H1 (cell line): Measurements from ENCODE around the gene TLE5. TPM values are rescaled to one million over a fixed set of nuclear protein-coding genes. Genes with fewer than 3 reads are reported as not detected.

Experiments used
- CTCF ChIA-PET: fragments of 300-600 bp; sonication (Branson Sonifier 250); formaldehyde crosslinking; loops from one replicate; lab custom pipeline; 2021; ENCODE audit not compliant: partially characterized antibody; lab: Charles Lee
- POLR2A ChIA-PET: fragments of 300-600 bp; sonication (Branson Sonifier 250); formaldehyde crosslinking; loops from one replicate; lab custom pipeline; 2021; ENCODE audit warnings: inconsistent platforms; ENCODE audit not compliant: partially characterized antibody; lab: Charles Lee
- DNase-seq, 2 experiments: peaks; one replicate each; pipeline versions ENCODE4 v3.0.0 to v3.0.0-alpha.2; 2010 to 2022; ENCODE audit warnings: low spot score in 2 of 2, low read depth in 1 of 2, mixed read lengths in 1 of 2
- FAIRE-seq: peaks from 2 replicates; lab custom pipeline; 2011; peaks lifted over from hg19 to GRCh38; lab: Jason Lieb, UNC
- H2AFZ ChIP-seq: 2 replicates; pipeline ENCODE4 v1.8.1; 2012; ENCODE audit warnings: low read length, inconsistent platforms
- H2AK5ac ChIP-seq: 2 replicates; pipeline ENCODE4 v1.6.1; 2013; ENCODE audit warnings: low read depth, low read length
- H2BK120ac ChIP-seq: replicated peaks from 2 replicates; pipeline ENCODE3; 2013; ENCODE audit warnings: low read depth, low read length, inconsistent platforms
- H2BK12ac ChIP-seq: 2 replicates; pipeline ENCODE4 v1.6.1; 2013; ENCODE audit warnings: low read depth, low read length
- H2BK15ac ChIP-seq: 2 replicates; pipeline ENCODE4 v1.6.1; 2013; ENCODE audit warnings: low read length
- H2BK20ac ChIP-seq: 2 replicates; pipeline ENCODE4 v1.6.1; 2013; ENCODE audit warnings: low read length
- H2BK5ac ChIP-seq: 2 replicates; pipeline ENCODE4 v1.6.1; 2013; ENCODE audit warnings: low read depth, low read length
- H3K14ac ChIP-seq: 2 replicates; pipeline ENCODE4 v1.6.1; 2013; ENCODE audit warnings: inconsistent platforms; ENCODE audit not compliant: insufficient read length
- H3K18ac ChIP-seq: 2 replicates; pipeline ENCODE4 v1.6.1; 2013; ENCODE audit warnings: low read length; ENCODE audit errors: extremely low read depth
- H3K23ac ChIP-seq: 2 replicates; pipeline ENCODE4 v1.6.1; 2013; ENCODE audit warnings: inconsistent platforms; ENCODE audit not compliant: insufficient read length
- H3K23me2 ChIP-seq: 2 replicates; pipeline ENCODE4 v1.6.1; 2013; ENCODE audit warnings: low read depth, low read length
- H3K27ac ChIP-seq: 2 replicates; pipeline ENCODE4 v1.6.1; 2011; ENCODE audit warnings: low read depth, low read length, inconsistent platforms
- H3K27me3 ChIP-seq, 4 experiments: replicated peaks in 1 of 4; 1 replicate in 1 of 4; 2 replicates in 3 of 4; pipeline versions ENCODE4 v1.6.1 to v1.8.1; 2011 to 2013; ENCODE audit warnings: low read length in 3 of 4, mild to moderate bottlenecking in 3 of 4, inconsistent platforms in 2 of 4, mixed read lengths in 2 of 4, moderate library complexity in 1 of 4; ENCODE audit not compliant: control insufficient read depth in 3 of 4, insufficient read depth in 3 of 4; ENCODE audit errors: extremely low read depth in 1 of 4
- H3K36me3 ChIP-seq, 4 experiments: 2 replicates each; pipeline versions ENCODE4 v1.6.1 to v1.8.1; 2011 to 2013; ENCODE audit warnings: mild to moderate bottlenecking in 4 of 4, low read length in 3 of 4, moderate library complexity in 2 of 4, control low read depth in 1 of 4, inconsistent platforms in 1 of 4; ENCODE audit not compliant: insufficient read depth in 4 of 4, control insufficient read depth in 2 of 4
- H3K4ac ChIP-seq: replicated peaks from 2 replicates; pipeline ENCODE3; 2013; ENCODE audit warnings: low read length, low read depth, mixed read lengths, inconsistent platforms; ENCODE audit not compliant: insufficient read length
- H3K4me1 ChIP-seq, 4 experiments: replicated peaks in 1 of 4; 1 replicate in 1 of 4; 2 replicates in 3 of 4; pipeline versions ENCODE4 v1.6.1 to v1.8.1; 2011 to 2013; ENCODE audit warnings: low read length in 3 of 4, inconsistent platforms in 2 of 4, mixed read lengths in 1 of 4; ENCODE audit not compliant: insufficient read depth in 4 of 4, control insufficient read depth in 3 of 4
- H3K4me2 ChIP-seq, 2 experiments: 2 replicates each; pipeline versions ENCODE4 v1.6.1 to v1.8.1; 2011 to 2013; ENCODE audit warnings: low read depth in 2 of 2, low read length in 2 of 2, control low read depth in 1 of 2, inconsistent platforms in 1 of 2, mild to moderate bottlenecking in 1 of 2; ENCODE audit not compliant: insufficient read depth in 1 of 2
- H3K4me3 ChIP-seq, 4 experiments: fragments of 200-600, 300-600 bp in 1 of 4; sonication (generic), shearing (Covaris generic), sonication (Bioruptor Twin) in 1 of 4; 2 replicates each; pipeline versions ENCODE4 v1.5.1 to v1.8.1; 2011 to 2016; ENCODE audit warnings: low read length in 4 of 4, low read depth in 3 of 4, control low read depth in 2 of 4, inconsistent platforms in 2 of 4, mild to moderate bottlenecking in 2 of 4, mixed read lengths in 1 of 4, moderate library complexity in 1 of 4; ENCODE audit not compliant: insufficient read depth in 2 of 4; ENCODE audit errors: extremely low read depth in 1 of 4
- H3K56ac ChIP-seq: replicated peaks from 2 replicates; pipeline ENCODE3; 2013; ENCODE audit warnings: low read depth, mild to moderate bottlenecking, mixed read lengths, low read length, inconsistent platforms; ENCODE audit not compliant: insufficient read length
- H3K79me1 ChIP-seq: 2 replicates; pipeline ENCODE4 v1.6.1; 2013; ENCODE audit warnings: low read depth, low read length, control low read depth
- H3K79me2 ChIP-seq, 2 experiments: 2 replicates each; pipeline versions ENCODE4 v1.6.1 to v1.8.1; 2012 to 2013; ENCODE audit warnings: low read length in 2 of 2, mild to moderate bottlenecking in 2 of 2, inconsistent platforms in 1 of 2; ENCODE audit not compliant: insufficient read depth in 2 of 2, control insufficient read depth in 1 of 2
- H3K9ac ChIP-seq, 4 experiments: replicated peaks in 1 of 4; 1 replicate in 1 of 4; 2 replicates in 3 of 4; pipeline versions ENCODE4 v1.6.1 to v1.8.1; 2011 to 2013; ENCODE audit warnings: low read depth in 3 of 4, low read length in 3 of 4, control low read depth in 2 of 4, mild to moderate bottlenecking in 2 of 4, moderate library complexity in 2 of 4, inconsistent platforms in 1 of 4; ENCODE audit errors: extremely low read depth in 1 of 4
- H3K9me3 ChIP-seq, 2 experiments: 2 replicates each; pipeline versions ENCODE4 v1.6.1 to v1.8.1; 2012 to 2013; ENCODE audit warnings: mild to moderate bottlenecking in 2 of 2, moderate library complexity in 2 of 2, control low read depth in 1 of 2, inconsistent platforms in 1 of 2, low read depth in 1 of 2, low read length in 1 of 2, mixed read lengths in 1 of 2; ENCODE audit not compliant: insufficient read depth in 2 of 2
- H4K20me1 ChIP-seq, 2 experiments: replicated peaks in 1 of 2; 2 replicates each; pipeline versions ENCODE3 to v1.8.1; 2011 to 2013; ENCODE audit warnings: inconsistent platforms in 2 of 2, low read length in 2 of 2, mild to moderate bottlenecking in 1 of 2; ENCODE audit not compliant: insufficient read depth in 2 of 2, control insufficient read depth in 1 of 2
- H4K5ac ChIP-seq: 2 replicates; pipeline ENCODE4 v1.6.1; 2013; ENCODE audit warnings: low read length, low read depth, mixed read lengths, inconsistent platforms; ENCODE audit not compliant: insufficient read length
- H4K8ac ChIP-seq: 2 replicates; pipeline ENCODE4 v1.8.0; 2013; ENCODE audit warnings: mild to moderate bottlenecking, moderate library complexity, low read length, inconsistent platforms; ENCODE audit not compliant: insufficient read depth; ENCODE audit errors: extremely low read depth
- H4K91ac ChIP-seq: replicated peaks from 2 replicates; pipeline ENCODE3; 2013; ENCODE audit warnings: low read length, mixed read lengths, inconsistent platforms; ENCODE audit not compliant: insufficient read length
- JUND ChIP-seq: IDR thresholded peaks from 2 replicates; pipeline ENCODE4 v1.6.1; 2011; ENCODE audit warnings: mild to moderate bottlenecking, improper control_type of control experiment, low read length
- KDM4A ChIP-seq: IDR thresholded peaks from one replicate; pipeline ENCODE4 v1.7.1; 2012; ENCODE audit warnings: low read depth, mild to moderate bottlenecking, moderate library complexity, low read length, inconsistent platforms; ENCODE audit not compliant: severe bottlenecking
- NANOG ChIP-seq: IDR thresholded peaks from 2 replicates; pipeline ENCODE4 v1.6.1; 2011; ENCODE audit warnings: low read length, low read depth, mild to moderate bottlenecking, inconsistent platforms; ENCODE audit not compliant: insufficient read depth, poor library complexity, severe bottlenecking
- WGBS, 2 experiments: shearing (Covaris generic) in 1 of 2; methylation state at CpG; one replicate each; pipeline versions ENCODE4 v1.1.6 to v1.1.7; 2013 to 2015; ENCODE audit warnings: low lambda C conversion rate in 2 of 2, mixed read lengths in 2 of 2, inconsistent platforms in 1 of 2, low coverage in 1 of 2, missing lambda C conversion rate in 1 of 2; ENCODE audit not compliant: insufficient replicate concordance in 2 of 2, insufficient coverage in 1 of 2, insufficient read length in 1 of 2; ENCODE audit errors: extremely low coverage in 1 of 2, missing lambda C conversion rate in 1 of 2; 5-methylcytosine and 5-hydroxymethylcytosine counted together
- polyA plus RNA-seq, 7 experiments: library from polyadenylated mRNA; depleted of rRNA in 3 of 7; stranded (reverse) in 5 of 7; unstranded in 2 of 7; fragments of >200 nt in 5 of 7; fragments of 200-250 nt in 2 of 7; gene quantifications; 1 replicate in 5 of 7; 2 replicates in 1 of 7; 4 replicates in 1 of 7; pipeline versions ENCODE4 v1.2.1 to v1.2.3, GENCODE V29; 2011 to 2013; ENCODE audit warnings: missing spikeins in 2 of 7, mixed read lengths in 2 of 7
- total RNA-seq: library from RNA; stranded (reverse); fragmentation: NEBNext Ultra II Directional; extraction: Animal tissue kit (Norgen Biotek cat#: 25700); gene quantifications from 2 replicates; pipeline ENCODE4 v1.2.1, GENCODE V29; 2021

TLE5 gene
- total and polyA plus RNA-seq, 2 of the 8 experiments (the other 6 are each of a cell fraction or from before 2014, with no cell fraction given) = 187 to 285 TPM

DNA sequence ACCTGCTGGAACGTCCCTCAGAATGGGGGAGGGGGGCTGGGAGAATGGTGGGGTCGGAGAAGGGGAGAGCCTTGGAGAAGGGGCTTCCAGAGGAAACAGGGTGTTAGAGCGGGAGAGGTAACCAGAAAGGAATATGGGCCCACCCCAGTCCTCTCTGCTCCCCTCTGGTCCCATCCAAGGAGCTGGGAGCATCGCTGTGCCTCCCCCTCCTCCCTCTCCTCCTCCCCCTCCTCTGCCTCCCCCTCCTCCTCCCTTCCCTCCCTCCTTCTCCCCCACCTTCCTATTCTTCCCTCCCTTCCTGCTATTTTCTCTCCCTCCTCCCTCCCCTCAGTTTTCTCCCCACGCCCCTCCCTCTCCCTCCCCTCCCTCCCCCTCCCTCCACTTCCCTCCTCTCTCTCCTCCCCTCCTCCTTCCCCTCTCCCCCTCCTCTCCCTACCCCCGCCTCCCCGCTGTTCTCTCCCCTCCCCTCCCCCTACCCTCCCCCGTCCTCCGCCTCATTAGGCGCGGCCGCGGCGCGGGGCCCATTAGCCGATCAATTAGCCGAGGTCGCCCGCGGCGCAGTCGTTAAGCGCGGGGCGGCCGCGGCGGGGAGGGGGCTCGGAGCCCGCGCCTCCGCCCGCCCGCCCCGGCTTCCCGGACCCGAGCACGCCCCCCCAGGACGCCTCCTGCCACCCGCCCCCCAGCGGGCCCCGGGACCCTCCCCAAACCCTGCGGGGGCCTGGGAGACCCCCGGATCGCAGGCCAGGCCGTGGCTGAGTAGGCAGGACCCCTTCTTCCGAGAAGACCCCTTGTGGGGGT lies 15.4 kb downstream of the TLE5 start:
- 0% methylated on average over 2 of the region's 47 CpGs; no CpG with 5 or more reads in 1 of the 2 experiments for WGBS, 2 experiments

More for the DNA sequence above, 15.4 kb downstream of the TLE5 start:
- Histone ChIP-seq H2AK5ac (no peak overlapping the region), H3K23me2 (peaks cover 4% of the 10 kb centered on the region; the same call in 1 of the 2 replicates), H3K4ac (peak overlapping the region; percentile 90), H3K27me3 (peaks cover 0 to 2% (median 0%) of the 10 kb centered on the region in 4 experiments; a peak in 3 of 7 replicates), H3K4me3 (peak overlapping the region; percentile 19 to 61 (median 34); a peak in 7 of 8 replicates), H3K4me2 (peak overlapping the region; percentile 59 to 63), H2BK120ac (peak overlapping the region; percentile 69), H3K79me1 (no peaks in the 10 kb centered on the region), H2BK12ac (0 out of 2 replicates have a peak overlapping the region, but pooled peaks have one; percentile 75), H4K8ac (no peak overlapping the region), H4K20me1 (no peaks in the 10 kb centered on the region), H3K9ac (no peak overlapping the region), H2BK5ac (peak overlapping the region; percentile 84; the same call in 1 of the 2 replicates), H4K91ac (peak overlapping the region; percentile 87), H3K18ac (peak overlapping the region; percentile 32), H2BK20ac (no peak overlapping the region), H3K79me2 (no peaks in the 10 kb centered on the region), H3K23ac (no peak overlapping the region), H2BK15ac (no peak overlapping the region), H3K27ac (no peak overlapping the region), H3K4me1 (peaks cover 3 to 12% (median 6%) of the 10 kb centered on the region in 4 experiments; a peak in 6 of 7 replicates), H2AFZ (no peak overlapping the region), H3K36me3 (no peaks in the 10 kb centered on the region), H4K5ac (no peak overlapping the region), H3K14ac (no peak overlapping the region), H3K9me3 (no peaks in the 10 kb centered on the region), H3K56ac (no peak overlapping the region)
- FAIRE-seq (no peak), DNase-seq (peak in 1 of 2 experiments; percentile 70)
- CTCF ChIA-PET = interaction anchor here (0.6 to 1.6 kb wide), 8 partner anchors 11 to 414 kb away, joined by 3 to 10 read pairs (median 5); no protein-coding TSS in a partner anchor
- POLR2A ChIA-PET = interaction anchor here (1.0 to 4.4 kb wide), 4 partner anchors 10 to 70 kb away, joined by 3 to 56 read pairs (median 10); partner anchors contain the start of gene TLE6
- no peak for TF ChIP-seq JUND
- peak; percentile 33 for TF ChIP-seq KDM4A
- peak; percentile 89 for TF ChIP-seq NANOG
